GM21367 (cell line): ENCODE data around the gene PCDH9.

ENCODE experiments used
- ATAC-seq: cut with Tn5 transposase; IDR thresholded peaks from one replicate; pipeline ENCODE4 v1.9.1; 2021; ENCODE audit not compliant: unreplicated experiment

PCDH9 gene

DNA sequence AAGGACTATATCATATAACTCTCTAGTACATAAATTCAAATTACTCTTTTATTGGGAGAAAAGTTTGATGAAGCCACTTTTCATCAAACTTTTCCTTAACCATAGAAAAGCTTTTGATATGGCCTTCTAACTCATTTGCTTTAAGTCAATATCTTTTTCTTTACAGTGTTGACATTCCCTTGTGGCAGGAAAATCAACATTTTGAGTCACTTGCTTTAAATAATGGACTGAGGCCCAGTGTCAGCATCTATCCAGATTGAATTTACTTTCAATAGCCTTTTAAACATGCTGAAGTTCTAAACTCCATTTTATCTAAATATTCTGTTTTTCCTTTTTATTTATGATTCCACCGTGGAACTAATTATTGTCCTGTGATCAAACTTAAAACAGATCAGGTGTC, 62.7 kb downstream of the PCDH9 start:
- ATAC-seq = no peak

DNA sequence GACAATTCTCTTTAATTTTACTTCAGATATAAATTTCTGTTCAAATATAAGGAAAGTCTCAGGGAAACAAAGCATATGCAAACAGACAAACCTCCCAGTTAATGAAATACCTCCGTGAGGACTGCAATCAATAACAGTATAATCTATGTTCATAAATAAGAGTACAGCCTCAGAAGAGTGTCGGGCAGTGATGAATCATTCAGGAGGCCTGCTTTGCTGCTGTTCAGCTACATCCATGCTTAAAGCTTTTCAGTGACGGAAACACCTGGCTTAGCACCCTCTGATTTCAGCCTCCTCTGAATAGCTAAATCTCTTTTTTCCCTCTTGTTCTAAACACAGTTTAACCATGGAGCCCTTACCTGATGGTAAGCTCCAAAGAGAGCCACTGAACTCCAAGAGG, 69.0 kb downstream of the PCDH9 start:
- ATAC-seq = no peak

GRCh38 chr13:67158903-67159302, 71.2 kb downstream of the PCDH9 start:
- no peak for ATAC-seq

- no peak for ATAC-seq
These were observed 73.4 kb downstream of the PCDH9 start for GRCh38 chr13:67156723-67157060.

- ATAC-seq = no peak
These were observed 74.0 kb downstream of the PCDH9 start for GRCh38 chr13:67155898-67156722.

DNA sequence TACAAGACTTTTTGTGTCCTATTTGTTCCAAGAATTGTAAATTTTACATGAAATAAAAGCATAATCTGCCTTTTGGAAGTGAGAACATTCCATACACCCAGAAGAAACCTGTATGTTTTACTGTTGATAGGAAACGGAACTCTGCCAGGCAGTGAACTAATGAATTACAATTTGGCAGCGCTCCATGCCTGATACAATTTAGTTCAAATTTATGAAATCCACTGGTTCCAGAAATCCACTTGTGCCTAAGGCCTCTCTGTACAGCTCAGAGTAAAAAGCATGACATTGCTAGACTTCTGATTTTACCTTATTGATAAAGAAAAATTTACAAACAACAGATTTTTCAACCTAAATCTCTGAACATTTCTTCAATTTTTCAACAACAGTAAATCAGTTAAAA, 78.1 kb downstream of the PCDH9 start:
- ATAC-seq = no peak

DNA sequence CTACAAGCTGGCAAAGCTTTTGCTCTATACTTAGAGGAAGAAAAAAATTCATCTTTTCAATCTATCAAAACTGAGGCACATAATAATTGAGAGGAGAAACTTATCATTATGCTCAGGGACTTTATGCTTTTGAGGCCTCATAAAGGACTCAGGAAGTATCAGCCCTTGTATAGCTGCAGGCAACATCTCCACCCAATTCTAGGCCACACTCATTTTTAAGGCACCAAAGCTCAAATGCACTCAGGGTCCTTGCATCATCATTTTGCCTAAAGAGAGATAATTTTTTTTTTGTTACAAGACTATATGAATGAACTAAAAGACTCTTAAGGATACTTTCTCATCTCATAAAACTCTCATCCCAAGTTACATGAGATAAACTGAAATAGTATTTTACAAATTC, 78.5 kb downstream of the PCDH9 start:
- no peak for ATAC-seq

GRCh38 chr13:67150608-67151007, 79.5 kb downstream of the PCDH9 start:
- no peak for ATAC-seq

GRCh38 chr13:67148161-67148571, 82.0 kb downstream of the PCDH9 start:
- no peak for ATAC-seq

GRCh38 chr13:67147342-67148133, 82.6 kb downstream of the PCDH9 start:
- ATAC-seq = no peak

DNA sequence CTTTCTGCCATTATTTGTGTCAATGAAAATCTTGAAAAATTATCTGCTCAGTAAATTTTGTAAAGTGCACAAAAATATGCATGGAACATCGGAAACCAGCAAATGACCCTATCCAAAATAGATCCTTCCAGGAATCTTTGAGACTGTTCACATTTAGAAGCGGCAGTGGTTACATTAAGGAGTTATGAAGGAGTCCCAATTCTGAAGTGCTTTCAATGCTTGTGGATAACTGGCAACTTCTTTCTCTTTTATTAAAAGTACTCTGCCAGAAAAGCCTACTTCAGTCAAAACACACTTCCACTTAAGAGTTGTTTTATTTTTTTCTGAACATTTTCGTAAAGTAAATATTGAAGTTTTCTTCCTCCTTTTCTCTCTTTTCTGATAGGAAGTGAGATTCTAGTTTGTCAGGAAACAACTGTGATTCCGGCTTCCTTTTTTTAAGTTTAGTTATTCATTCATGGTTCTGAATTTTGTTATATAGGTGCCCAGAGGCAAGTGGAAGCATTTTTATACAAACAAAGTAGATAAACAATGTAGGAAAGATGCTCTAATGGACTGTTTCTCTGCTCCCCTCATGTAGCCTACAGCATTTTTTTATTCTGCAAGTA, 83.5 kb downstream of the PCDH9 start:
- no peak for ATAC-seq

DNA sequence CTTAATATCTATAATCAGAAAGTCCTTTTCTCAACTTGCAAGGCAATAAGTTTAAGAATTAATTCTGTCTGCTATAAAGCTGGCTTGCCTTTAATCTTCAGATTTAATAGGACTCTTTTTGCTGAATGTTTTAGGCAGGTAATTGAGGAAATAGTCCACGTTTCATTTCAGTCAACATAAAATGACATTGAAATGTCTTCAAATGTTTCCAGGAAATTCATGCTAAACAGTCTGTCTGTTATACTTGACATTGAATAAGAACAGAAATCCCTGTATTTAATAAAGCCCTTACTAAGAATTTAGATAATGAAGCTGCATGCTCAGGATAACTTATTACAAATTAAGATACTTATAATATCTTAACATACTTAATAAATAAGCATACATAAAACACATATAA, 84.2 kb downstream of the PCDH9 start:
- no peak for ATAC-seq

DNA sequence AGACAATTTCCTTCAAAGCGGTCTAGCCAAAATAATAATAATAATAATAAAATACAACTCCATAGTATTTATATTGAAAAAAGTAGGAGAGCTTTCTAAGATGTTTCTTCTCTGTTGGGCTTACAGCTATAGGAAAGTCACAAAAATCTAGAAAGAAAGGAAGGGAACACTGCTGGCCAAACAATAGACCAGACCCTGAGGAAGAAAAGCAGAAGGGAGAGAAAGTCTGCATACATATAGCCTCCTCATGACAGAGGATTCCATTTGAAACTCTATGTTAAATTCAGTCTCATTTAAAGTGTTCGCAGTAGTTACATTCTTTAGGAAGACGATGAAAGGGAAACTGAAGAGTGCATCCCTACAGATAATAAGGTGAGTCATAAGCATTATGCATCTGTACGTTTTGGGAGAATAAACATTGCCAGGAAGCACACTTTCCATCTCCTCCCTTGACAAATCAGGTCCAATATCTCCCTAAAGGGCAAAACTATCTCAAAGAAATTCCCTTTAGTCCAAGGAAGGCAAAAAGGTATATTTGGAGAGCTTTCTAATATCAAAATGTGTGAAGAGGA, 86.5 kb downstream of the PCDH9 start:
- no peak for ATAC-seq

DNA sequence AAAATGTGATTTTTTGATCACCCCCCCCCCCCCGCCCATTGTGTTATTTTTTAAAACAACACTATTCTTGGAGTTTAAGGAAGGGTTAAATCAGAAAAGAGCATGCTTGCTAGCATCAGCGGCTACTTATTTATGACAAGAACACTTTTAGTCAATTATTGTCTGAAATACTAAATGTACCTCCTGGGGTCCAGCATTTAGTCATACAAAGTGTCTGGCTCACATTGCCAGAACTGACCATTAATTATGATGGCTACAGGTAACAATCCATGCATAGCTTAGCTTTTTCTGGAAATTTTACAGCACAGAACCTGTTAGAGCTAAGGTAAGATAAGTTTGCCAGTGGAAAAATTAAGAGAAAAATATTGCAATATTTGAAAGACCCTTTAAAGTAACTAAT, 90.1 kb downstream of the PCDH9 start:
- no peak for ATAC-seq

- ATAC-seq = no peak
These were observed 90.6 kb downstream of the PCDH9 start for GRCh38 chr13:67139551-67139950.

DNA sequence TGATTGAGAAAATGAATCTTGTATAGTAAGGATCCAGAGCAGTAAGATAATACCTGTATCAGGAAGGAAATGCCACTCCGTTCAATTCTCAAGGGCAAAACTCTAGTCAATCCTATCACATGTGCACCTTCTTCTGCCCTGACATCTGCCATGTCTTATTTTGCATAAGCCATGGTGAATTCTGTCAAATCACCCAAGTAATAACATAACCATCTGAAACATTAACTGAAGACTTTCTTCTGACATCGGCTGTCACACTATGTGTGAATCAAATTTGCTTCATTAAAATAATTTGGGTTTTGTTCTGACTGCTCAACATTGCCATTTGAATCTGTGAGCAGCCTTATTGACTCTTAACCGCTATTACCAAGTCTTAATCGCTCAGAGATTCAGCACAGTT, 91.2 kb downstream of the PCDH9 start:
- no peak for ATAC-seq

DNA sequence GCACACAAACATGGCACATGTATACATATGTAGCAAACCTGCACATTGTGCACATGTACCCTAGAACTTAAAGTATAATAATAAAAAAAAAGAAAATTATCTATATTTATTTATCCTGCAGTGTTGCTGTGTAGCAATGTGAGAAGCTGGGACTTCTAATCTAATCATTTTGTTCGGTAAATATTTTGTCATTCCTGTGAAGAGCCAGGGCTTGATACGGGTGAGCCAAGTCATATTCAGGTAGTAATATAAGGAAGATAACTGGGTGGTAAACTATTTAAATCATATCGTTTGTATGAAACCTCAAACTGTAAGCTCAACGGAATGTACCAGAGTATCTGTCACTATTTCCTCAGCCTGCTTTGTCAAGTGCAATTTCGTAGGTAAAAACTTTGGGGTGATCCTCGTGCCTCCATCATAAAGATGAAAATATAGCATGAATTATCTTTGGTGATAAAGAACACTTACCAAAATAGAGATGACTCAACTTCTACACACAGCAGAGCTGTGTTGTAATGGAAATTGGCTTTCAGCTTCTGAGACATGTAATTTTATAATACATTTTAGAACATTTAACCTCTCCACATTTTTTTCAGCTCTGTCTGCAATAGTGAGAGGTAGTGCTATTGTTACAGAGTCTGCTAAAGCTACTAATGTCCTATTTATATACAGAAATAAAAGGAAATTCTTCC, 92.9 kb downstream of the PCDH9 start:
- ATAC-seq = no peak

GRCh38 chr13:67136157-67136556, 94.0 kb downstream of the PCDH9 start:
- no peak for ATAC-seq

DNA sequence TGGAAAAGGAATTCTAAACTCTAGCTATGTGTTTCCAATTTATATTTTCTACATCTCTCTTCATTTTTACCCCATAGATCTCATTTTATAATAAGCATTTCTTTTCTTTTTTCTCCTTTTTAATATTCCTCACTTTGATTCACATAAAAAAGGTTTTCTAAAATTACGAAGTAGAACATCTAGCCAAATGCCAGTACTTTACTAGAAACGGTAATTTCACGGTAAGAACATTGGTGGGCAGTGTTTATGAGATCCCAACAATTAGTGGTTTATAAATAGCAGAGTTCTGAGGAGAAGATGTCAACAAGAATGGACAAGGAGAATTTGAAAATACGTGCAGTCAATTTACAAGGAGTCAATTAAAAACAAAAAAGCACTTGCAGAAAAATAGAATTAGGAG, 94.8 kb downstream of the PCDH9 start:
- no peak for ATAC-seq

GRCh38 chr13:67134417-67135129, 95.6 kb downstream of the PCDH9 start:
- ATAC-seq = no peak

- ATAC-seq = no peak
These were observed 96.7 kb downstream of the PCDH9 start for GRCh38 chr13:67133476-67133875.
